WTC11 (cell line): ENCODE measurements around the gene FMO4. TPM values are rescaled to one million over a fixed set of nuclear protein-coding genes. Genes with fewer than 3 reads are reported as not detected.

Source experiments
- ATAC-seq: fragments of 200-7000 bp; cut with Tn5 transposase; 2 replicates; pipeline ENCODE4 v1.10.0; 2021; ENCODE audit warnings: mild to moderate bottlenecking, moderate library complexity
- CTCF ChIA-PET: fragments of 300-600 bp; sonication (Branson Sonifier 250); formaldehyde crosslinking; loops from one replicate; lab custom pipeline; 2021; ENCODE audit warnings: antibody characterized with exemption; lab: Charles Lee
- POLR2A ChIA-PET: fragments of 350-600 bp; sonication (Branson Sonifier 250); formaldehyde crosslinking; loops from one replicate; lab custom pipeline; 2021; ENCODE audit warnings: antibody characterized with exemption; lab: Charles Lee
- DNase-seq: peaks from one replicate; pipeline ENCODE4 v3.0.0; 2021; ENCODE audit warnings: low spot score
- H3K27ac Mint-ChIP-seq: 2 replicates; pipeline ENCODE4 v1.8.0; 2021; ENCODE audit warnings: mixed read lengths
- H3K27me3 Mint-ChIP-seq: 2 replicates; pipeline ENCODE4 v1.8.0; 2021; ENCODE audit warnings: low read depth, mild to moderate bottlenecking, moderate library complexity, mixed read lengths
- H3K36me3 Mint-ChIP-seq: 2 replicates; pipeline ENCODE4 v1.8.0; 2021; ENCODE audit warnings: mixed read lengths
- H3K4me1 Mint-ChIP-seq: 2 replicates; pipeline ENCODE4 v1.8.0; 2022; ENCODE audit warnings: mixed read lengths
- H3K4me3 Mint-ChIP-seq: 2 replicates; pipeline ENCODE4 v1.8.0; 2021; ENCODE audit warnings: mild to moderate bottlenecking, moderate library complexity, mixed read lengths
- H3K9me3 Mint-ChIP-seq: 2 replicates; pipeline ENCODE4 v1.8.0; 2021; ENCODE audit warnings: mixed read lengths
- CREM ChIP-seq: sonication (generic); formaldehyde crosslinking; IDR thresholded peaks from 2 replicates; pipeline ENCODE4 v1.8.1; 2022; ENCODE audit warnings: mild to moderate bottlenecking, missing genetic modification reagents, moderate library complexity
- E2F5 ChIP-seq: sonication (generic); formaldehyde crosslinking; IDR thresholded peaks from 2 replicates; pipeline ENCODE4 v1.8.1; 2022; ENCODE audit warnings: mild to moderate bottlenecking, moderate library complexity, missing genetic modification reagents
- IRF2 ChIP-seq: sonication (generic); formaldehyde crosslinking; IDR thresholded peaks from 2 replicates; pipeline ENCODE4 v1.8.0; 2022; ENCODE audit warnings: low read depth, missing genetic modification reagents, borderline replicate concordance
- PRDM15 ChIP-seq: sonication (generic); formaldehyde crosslinking; IDR thresholded peaks from 2 replicates; pipeline ENCODE4 v1.8.0; 2022; ENCODE audit warnings: missing genetic modification reagents
- TCF7 ChIP-seq: sonication (generic); formaldehyde crosslinking; IDR thresholded peaks from 2 replicates; pipeline ENCODE4 v1.8.0; 2022; ENCODE audit warnings: mild to moderate bottlenecking, low read depth, missing genetic modification reagents, moderate library complexity
- ZBTB21 ChIP-seq: sonication (generic); formaldehyde crosslinking; IDR thresholded peaks from 2 replicates; pipeline ENCODE4 v1.8.1; 2023; ENCODE audit warnings: mild to moderate bottlenecking, missing genetic modification reagents, borderline replicate concordance
- ZNF219 ChIP-seq: sonication (generic); formaldehyde crosslinking; IDR thresholded peaks from 2 replicates; pipeline ENCODE4 v1.8.0; 2023; ENCODE audit warnings: missing genetic modification reagents, mild to moderate bottlenecking, borderline replicate concordance
- ZNF232 ChIP-seq: sonication (generic); formaldehyde crosslinking; IDR thresholded peaks from 2 replicates; pipeline ENCODE4 v1.8.0; 2022; ENCODE audit warnings: mild to moderate bottlenecking, missing genetic modification reagents
- ZNF423 ChIP-seq: fragments of 250-450 bp; sonication (Bioruptor Pico); IDR thresholded peaks from 2 replicates; pipeline ENCODE4 v2.1.2; 2022; ENCODE audit warnings: mild to moderate bottlenecking, moderate library complexity
- ZNF532 ChIP-seq: fragments of 250-450 bp; sonication (Bioruptor Pico); IDR thresholded peaks from 2 replicates; pipeline ENCODE4 v1.9.0; 2021; ENCODE audit warnings: mild to moderate bottlenecking, borderline replicate concordance
- total RNA-seq: library from RNA; stranded (reverse); gene quantifications from 3 replicates; pipeline ENCODE4 v1.2.3, GENCODE V29; 2021
- TF ChIP-seq, protein P1 (sequence below): sonication (generic); formaldehyde crosslinking; IDR thresholded peaks from 2 replicates; pipeline ENCODE4 v1.8.0; 2023; ENCODE audit warnings: missing genetic modification reagents
- TF ChIP-seq, protein P2 (sequence below): sonication (generic); formaldehyde crosslinking; IDR thresholded peaks from 2 replicates; pipeline ENCODE4 v1.8.1; 2022; ENCODE audit warnings: low read depth, missing genetic modification reagents, borderline replicate concordance
- TF ChIP-seq, protein P3 (sequence below): sonication (generic); formaldehyde crosslinking; IDR thresholded peaks from 2 replicates; pipeline ENCODE4 v1.8.0; 2022; ENCODE audit warnings: mild to moderate bottlenecking, missing genetic modification reagents
- TF ChIP-seq, protein P4 (sequence below): sonication (generic); formaldehyde crosslinking; conservative IDR thresholded peaks from 2 replicates; pipeline ENCODE4 v1.8.1; 2022; ENCODE audit warnings: mild to moderate bottlenecking, missing genetic modification reagents
- TF ChIP-seq, protein P5 (sequence below): fragments of 250-450 bp; sonication (Bioruptor Pico); conservative IDR thresholded peaks from 2 replicates; pipeline ENCODE4 v1.9.0; 2021; ENCODE audit warnings: mild to moderate bottlenecking

Gene FMO4
- total RNA-seq, 1 experiment from 2014 or later, result 1.8 TPM

DNA sequence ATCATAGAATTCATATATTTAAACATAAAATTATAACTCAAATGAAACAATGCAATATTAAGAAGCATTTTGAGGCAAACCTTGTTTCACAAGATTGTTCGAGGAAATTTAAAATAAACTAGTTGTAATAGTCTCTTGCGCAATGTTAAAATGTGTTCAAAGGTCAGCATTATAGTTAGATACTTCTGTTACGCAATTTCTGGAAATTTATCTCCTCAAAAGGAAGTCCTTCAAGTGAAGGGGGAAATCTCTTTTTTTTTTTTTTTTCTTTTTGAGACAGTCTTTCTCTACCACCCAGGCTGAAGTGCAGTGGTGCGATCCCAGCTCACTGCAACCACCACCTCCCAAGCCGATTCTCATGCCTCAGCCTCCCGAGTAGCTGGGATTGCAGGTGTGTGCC lies 52.1 kb downstream of the FMO4 start (continued):
- TF ChIP-seq ZNF532 (CRISPR knock-in tag) (no peak), ZNF423 (no peak)
- TF ChIP-seq, protein P1, sequence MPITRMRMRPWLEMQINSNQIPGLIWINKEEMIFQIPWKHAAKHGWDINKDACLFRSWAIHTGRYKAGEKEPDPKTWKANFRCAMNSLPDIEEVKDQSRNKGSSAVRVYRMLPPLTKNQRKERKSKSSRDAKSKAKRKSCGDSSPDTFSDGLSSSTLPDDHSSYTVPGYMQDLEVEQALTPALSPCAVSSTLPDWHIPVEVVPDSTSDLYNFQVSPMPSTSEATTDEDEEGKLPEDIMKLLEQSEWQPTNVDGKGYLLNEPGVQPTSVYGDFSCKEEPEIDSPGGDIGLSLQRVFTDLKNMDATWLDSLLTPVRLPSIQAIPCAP (CRISPR knock-in tag), result no peak

DNA sequence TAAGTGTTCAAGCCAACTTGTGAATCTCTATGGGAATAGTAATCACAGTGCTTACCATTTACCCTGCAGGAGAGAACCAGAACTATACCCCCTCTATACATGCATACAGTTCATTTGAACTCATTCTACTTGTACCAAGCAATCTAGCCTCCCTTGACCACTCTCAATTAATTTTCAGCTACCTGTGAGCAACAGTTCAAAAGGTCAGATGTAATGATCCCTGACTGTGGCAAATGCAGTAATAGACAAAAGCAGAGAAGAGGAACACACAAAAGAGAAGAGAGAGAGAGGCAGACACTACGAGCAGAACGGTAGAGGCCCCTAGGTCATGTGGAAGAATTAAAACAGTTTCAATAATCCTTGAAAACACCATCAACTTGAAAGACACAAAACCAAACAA lies 52.8 kb downstream of the FMO4 start:
- CTCF ChIA-PET, result no interaction called here
- Mint-ChIP-seq H3K27me3 (no peaks in the 10 kb centered on the region), H3K27ac (no peak overlapping the region), H3K4me1 (peaks cover under 1% of the 10 kb centered on the region; the same call in 1 of the 2 replicates), H3K4me3 (no peak overlapping the region), H3K36me3 (no peaks in the 10 kb centered on the region), H3K9me3 (peaks cover 22% of the 10 kb centered on the region)
- no peak for DNase-seq
- TF ChIP-seq E2F5 (CRISPR knock-in tag) (no peak), ZBTB21 (no peak), ZNF232 (CRISPR knock-in tag) (no peak), IRF2 (CRISPR knock-in tag) (no peak), ZNF219 (no peak), CREM (CRISPR knock-in tag) (no peak)
- TF ChIP-seq, protein P2, sequence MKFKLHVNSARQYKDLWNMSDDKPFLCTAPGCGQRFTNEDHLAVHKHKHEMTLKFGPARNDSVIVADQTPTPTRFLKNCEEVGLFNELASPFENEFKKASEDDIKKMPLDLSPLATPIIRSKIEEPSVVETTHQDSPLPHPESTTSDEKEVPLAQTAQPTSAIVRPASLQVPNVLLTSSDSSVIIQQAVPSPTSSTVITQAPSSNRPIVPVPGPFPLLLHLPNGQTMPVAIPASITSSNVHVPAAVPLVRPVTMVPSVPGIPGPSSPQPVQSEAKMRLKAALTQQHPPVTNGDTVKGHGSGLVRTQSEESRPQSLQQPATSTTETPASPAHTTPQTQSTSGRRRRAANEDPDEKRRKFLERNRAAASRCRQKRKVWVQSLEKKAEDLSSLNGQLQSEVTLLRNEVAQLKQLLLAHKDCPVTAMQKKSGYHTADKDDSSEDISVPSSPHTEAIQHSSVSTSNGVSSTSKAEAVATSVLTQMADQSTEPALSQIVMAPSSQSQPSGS (CRISPR knock-in tag), result no peak
- TF ChIP-seq, protein P3, sequence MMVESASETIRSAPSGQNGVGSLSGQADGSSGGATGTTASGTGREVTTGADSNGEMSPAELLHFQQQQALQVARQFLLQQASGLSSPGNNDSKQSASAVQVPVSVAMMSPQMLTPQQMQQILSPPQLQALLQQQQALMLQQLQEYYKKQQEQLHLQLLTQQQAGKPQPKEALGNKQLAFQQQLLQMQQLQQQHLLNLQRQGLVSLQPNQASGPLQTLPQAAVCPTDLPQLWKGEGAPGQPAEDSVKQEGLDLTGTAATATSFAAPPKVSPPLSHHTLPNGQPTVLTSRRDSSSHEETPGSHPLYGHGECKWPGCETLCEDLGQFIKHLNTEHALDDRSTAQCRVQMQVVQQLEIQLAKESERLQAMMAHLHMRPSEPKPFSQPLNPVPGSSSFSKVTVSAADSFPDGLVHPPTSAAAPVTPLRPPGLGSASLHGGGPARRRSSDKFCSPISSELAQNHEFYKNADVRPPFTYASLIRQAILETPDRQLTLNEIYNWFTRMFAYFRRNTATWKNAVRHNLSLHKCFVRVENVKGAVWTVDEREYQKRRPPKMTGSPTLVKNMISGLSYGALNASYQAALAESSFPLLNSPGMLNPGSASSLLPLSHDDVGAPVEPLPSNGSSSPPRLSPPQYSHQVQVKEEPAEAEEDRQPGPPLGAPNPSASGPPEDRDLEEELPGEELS (CRISPR knock-in tag), result no peak
- TF ChIP-seq, protein P4, sequence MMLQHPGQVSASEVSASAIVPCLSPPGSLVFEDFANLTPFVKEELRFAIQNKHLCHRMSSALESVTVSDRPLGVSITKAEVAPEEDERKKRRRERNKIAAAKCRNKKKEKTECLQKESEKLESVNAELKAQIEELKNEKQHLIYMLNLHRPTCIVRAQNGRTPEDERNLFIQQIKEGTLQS (CRISPR knock-in tag), result no peak
- ATAC-seq, result no peak
- POLR2A ChIA-PET, result no interaction called here

DNA sequence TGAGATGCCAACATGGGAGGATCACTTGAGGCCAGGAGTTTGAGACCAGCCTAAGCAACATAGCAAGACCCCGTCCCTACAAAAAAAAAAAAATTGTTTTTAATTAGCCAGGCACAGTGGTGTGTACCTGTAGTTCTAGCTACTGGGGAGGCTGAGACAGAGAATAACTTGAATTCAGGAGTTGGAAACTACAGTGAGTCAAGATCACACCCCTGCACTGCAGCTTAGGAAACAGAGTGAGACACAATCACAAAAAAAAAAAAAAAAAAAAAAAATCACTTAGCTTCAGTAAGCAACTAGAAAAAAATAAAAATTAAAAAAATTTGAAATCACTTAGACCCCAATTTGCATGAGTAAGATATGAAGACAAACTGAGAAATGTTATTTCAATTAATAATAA lies 53.5 kb downstream of the FMO4 start:
- peaks cover 16% of the 10 kb centered on the region for H3K9me3 Mint-ChIP-seq
- POLR2A ChIA-PET, result no interaction called here
- no peaks in the 10 kb centered on the region for H3K36me3 Mint-ChIP-seq
- peaks cover 6% of the 10 kb centered on the region for H3K4me1 Mint-ChIP-seq
- ATAC-seq, result no peak
- no peak overlapping the region for H3K4me3 Mint-ChIP-seq
- no peak for DNase-seq
- H3K27ac Mint-ChIP-seq, result no peak overlapping the region
- H3K27me3 Mint-ChIP-seq, result no peaks in the 10 kb centered on the region
- CTCF ChIA-PET, result no interaction called here
- TF ChIP-seq ZNF232 (CRISPR knock-in tag) (no peak), PRDM15 (CRISPR knock-in tag) (no peak), TCF7 (CRISPR knock-in tag) (no peak)
- TF ChIP-seq, protein P5, sequence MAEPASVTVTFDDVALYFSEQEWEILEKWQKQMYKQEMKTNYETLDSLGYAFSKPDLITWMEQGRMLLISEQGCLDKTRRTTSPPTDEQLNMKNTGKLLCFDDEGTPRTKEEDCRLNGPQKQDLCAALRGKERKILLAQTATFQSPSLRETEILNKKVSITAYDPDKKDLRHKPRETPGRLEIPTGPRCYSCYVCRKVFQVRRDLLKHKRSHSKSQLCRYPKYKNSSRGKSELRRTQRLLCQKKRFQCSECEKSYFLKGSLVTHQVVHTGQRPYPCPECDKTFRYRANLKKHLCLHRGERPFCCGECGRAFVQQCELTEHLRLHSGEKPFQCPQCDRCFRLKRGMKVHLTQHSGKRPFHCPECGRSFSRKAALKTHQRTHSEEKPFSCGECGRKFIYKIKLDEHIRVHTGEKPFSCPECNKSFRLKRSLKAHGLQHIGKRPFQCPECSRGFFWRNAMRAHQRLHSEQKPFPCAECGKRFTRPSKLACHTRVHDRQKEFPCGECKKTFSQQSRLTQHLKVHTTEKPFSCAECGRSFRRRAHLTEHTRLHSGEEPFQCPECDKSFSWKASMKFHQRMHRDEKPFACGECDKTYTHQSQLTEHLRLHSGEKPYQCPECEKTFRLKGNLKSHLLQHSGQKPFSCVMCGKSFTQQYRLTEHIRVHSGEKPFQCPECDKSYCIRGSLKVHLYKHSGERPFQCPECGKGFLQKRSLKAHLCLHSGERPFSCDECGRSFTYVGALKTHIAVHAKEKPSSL (CRISPR knock-in tag), result no peak
- TF ChIP-seq, protein P2 (CRISPR knock-in tag), result no peak
